HFF-Myc (cell line): Measurements from ENCODE around the gene RSU1.

Experiments
- DNase-seq: peaks from one replicate; pipeline ENCODE4 v3.0.0-alpha.2; 2011; ENCODE audit warnings: low read depth; ENCODE audit errors: extremely low read depth
- H3K4me3 ChIP-seq: replicated peaks from 2 replicates; pipeline ENCODE4 v1.5.1; 2011; ENCODE audit warnings: low read depth, mild to moderate bottlenecking, control low read depth, low read length
- CTCF ChIP-seq: IDR thresholded peaks from 2 replicates; pipeline ENCODE4 v1.5.1; 2012; ENCODE audit warnings: mild to moderate bottlenecking, low read depth, low read length, control low read depth; ENCODE audit errors: missing control alignments

The RSU1 gene

GRCh38 chr10:16856092-16856491 is 38.9 kb upstream of the RSU1 start:
- TF ChIP-seq CTCF, result no peak
- no peak overlapping the region for H3K4me3 ChIP-seq
- DNase-seq, result no peak

- DNase-seq, result no peak
- TF ChIP-seq CTCF, result no peak
- no peak overlapping the region for H3K4me3 ChIP-seq
Measured at GRCh38 chr10:16854623-16855022, 37.4 kb upstream of the RSU1 start.

- no peak for TF ChIP-seq CTCF
- no peak overlapping the region for H3K4me3 ChIP-seq
- DNase-seq, result no peak
Measured at GRCh38 chr10:16853809-16854208, 36.6 kb upstream of the RSU1 start.

- H3K4me3 ChIP-seq, result no peak overlapping the region
- peak; percentile 37 for TF ChIP-seq CTCF
- DNase-seq, result no peak
Measured at GRCh38 chr10:16853201-16853600, 36.0 kb upstream of the RSU1 start.

- H3K4me3 ChIP-seq, result no peak overlapping the region
- TF ChIP-seq CTCF, result no peak
- DNase-seq, result no peak
Measured at GRCh38 chr10:16852624-16853023, 35.4 kb upstream of the RSU1 start.

GRCh38 chr10:16848562-16849154 is 31.4 kb upstream of the RSU1 start:
- TF ChIP-seq CTCF, result no peak
- no peak overlapping the region for H3K4me3 ChIP-seq
- DNase-seq, result no peak

GRCh38 chr10:16847644-16848043 is 30.4 kb upstream of the RSU1 start:
- no peak for TF ChIP-seq CTCF
- H3K4me3 ChIP-seq, result no peak overlapping the region
- DNase-seq, result no peak
